GM12875 (cell line): ENCODE measurements around the gene MEG3.

Experiments
- H3K4me3 ChIP-seq: one replicate; pipeline ENCODE4 v1.5.1; 2011; ENCODE audit warnings: low read depth, low read length, control low read depth
- TF ChIP-seq, protein P1 (sequence below): IDR thresholded peaks from 2 replicates; pipeline ENCODE4 v1.5.1; 2011; ENCODE audit warnings: low read depth, mild to moderate bottlenecking, control low read depth, inconsistent platforms, low read length, moderate library complexity, borderline replicate concordance; ENCODE audit not compliant: insufficient read depth

Gene MEG3

DNA sequence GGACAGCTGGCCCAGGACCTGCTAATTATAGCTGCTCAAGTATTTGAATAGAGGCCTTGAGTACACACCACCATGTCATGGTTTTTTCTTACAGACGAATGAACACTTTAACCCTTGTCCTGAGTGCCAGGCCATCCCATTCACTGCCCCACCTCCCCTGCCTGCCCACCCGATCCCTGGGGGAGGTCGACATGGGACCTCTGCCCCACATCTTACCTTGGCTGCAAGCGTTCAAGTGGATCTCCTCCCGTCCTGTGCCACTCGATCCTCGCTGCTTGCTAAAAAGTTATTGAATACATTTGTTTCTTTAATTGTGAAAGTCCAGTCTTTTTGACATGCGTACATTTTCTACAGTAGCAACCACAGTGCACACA lies 67.3 kb downstream of the MEG3 start:
- TF ChIP-seq, protein P1, sequence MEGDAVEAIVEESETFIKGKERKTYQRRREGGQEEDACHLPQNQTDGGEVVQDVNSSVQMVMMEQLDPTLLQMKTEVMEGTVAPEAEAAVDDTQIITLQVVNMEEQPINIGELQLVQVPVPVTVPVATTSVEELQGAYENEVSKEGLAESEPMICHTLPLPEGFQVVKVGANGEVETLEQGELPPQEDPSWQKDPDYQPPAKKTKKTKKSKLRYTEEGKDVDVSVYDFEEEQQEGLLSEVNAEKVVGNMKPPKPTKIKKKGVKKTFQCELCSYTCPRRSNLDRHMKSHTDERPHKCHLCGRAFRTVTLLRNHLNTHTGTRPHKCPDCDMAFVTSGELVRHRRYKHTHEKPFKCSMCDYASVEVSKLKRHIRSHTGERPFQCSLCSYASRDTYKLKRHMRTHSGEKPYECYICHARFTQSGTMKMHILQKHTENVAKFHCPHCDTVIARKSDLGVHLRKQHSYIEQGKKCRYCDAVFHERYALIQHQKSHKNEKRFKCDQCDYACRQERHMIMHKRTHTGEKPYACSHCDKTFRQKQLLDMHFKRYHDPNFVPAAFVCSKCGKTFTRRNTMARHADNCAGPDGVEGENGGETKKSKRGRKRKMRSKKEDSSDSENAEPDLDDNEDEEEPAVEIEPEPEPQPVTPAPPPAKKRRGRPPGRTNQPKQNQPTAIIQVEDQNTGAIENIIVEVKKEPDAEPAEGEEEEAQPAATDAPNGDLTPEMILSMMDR: no peak
- H3K4me3 ChIP-seq: no peak overlapping the region

DNA sequence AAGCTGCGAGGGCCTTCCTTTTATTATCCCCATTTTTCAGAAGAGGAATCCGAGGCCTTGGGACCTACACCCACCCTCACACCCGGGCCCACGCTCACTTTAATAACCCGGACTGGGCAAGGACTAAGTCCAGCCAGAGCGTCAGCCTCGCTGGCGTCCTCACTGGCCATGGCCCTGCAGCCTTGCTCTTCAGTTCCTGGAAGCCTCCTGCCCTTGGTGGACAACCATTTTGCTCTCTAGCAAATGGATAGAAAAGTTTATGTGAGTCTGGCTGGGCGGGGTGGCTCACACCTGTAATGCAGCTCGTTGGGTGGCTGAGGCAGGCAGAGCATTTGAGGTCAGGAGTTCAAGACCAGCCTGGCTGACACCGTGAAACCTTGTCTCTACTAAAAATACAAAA lies 67.8 kb downstream of the MEG3 start:
- H3K4me3 ChIP-seq: no peak overlapping the region
- TF ChIP-seq, protein P1: no peak

DNA sequence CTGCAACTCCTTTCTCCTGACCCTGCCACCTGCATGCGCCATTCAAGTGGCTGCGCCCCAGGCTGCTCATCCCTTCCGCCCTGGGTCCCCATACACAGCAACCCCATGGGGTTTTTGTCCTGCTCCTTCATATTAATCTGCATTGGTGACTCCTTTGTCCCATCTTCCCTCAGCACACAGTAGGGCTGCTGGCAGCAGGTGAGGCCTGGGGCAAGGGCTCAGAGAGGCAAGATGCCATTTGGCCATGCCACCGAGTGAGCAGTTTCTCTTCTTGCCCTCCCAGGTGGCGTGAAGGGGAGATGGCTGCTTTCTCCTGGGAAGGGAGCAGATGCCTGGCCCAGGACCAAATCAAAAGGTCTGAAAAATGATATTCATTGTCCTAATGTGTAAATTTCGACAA lies 68.5 kb downstream of the MEG3 start:
- TF ChIP-seq, protein P1: no peak
- H3K4me3 ChIP-seq: no peak overlapping the region

DNA sequence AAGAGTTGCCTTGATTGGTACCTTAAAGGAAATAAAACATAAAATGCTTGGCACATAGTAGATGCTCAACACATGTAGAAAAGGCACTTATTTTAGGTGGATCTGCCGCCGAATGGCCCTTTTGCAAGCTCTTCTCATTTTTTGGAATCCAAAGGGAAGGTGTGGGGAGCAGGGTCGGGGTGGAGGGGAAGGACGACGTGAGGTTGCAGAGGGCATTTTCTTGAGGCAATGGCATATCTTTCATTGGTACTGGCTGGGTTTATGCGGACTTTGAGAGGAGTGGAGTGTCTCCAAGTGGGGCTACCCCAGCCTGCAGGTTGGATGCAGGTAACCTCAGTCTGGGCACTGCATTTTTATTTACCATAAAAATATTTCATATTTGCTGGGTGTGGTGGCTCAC lies 69.5 kb downstream of the MEG3 start:
- TF ChIP-seq, protein P1: no peak
- H3K4me3 ChIP-seq: no peak overlapping the region

DNA sequence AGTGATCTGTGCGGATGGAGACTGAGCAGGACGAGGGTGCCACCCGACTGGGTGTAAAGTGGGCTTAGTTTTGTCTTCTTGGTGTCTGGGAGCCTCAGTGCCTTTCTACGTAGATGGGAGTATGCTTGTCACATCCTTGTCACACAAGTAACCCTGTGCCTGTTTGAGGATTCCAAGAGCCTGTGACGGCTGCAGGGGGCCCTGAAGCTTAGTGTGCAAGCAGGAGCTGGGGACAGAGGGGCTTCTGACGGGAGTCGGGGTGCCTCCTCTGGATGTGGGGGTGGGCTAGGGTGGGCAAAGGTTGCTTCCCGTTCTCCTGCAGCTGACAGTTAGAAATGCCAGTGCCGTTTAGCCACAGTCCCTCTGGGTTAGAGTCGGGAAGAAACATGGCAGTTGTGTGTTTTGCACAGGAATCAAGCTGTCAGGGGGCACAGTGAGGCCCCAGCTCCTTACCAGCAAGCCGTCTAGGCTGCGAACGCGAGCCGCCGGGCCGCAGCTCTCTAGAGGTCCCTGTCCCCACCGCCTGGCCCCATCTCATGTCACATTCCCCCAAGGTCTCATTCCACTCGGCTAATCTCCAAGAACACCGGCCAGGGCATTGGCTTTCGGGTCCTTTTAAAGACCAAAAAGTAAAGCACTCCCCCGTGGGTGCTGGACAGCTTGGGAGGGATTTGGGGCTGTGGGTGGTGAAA lies 70.6 kb downstream of the MEG3 start:
- TF ChIP-seq, protein P1: no peak
- no peak overlapping the region for H3K4me3 ChIP-seq

DNA sequence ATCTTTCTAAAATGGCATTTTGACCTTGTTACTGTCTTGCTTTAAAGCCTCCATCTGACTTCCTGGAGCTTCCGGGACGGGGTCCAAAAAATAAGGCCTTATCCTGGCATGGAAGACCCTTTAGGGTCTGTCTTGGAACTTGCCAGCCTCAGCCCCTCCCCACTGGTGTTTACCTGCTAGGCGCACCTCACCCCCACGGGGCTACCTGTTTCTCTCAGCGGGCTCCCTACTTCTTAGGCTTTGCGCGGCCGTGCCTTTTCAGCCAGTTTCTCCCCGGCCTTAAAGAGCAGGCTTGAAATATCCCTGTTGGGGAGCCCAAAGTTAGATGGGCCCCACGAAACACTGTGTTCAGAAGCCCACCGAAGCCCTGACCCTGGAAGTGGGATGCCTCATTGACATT lies 72.5 kb downstream of the MEG3 start:
- no peak overlapping the region for H3K4me3 ChIP-seq
- TF ChIP-seq, protein P1: no peak
